Activated T-helper 1 cell treated with anti-CD3 and anti-CD28 coated beads, Interleukin-2, amount 50 U/mL, for 16 hours (primary cell): ENCODE data around the gene OTOGL.
A peak's percentile ranks its signal among the peaks of the same experiment; 100 is the strongest.

Experiments used
- DNase-seq, 2 donors: peaks; one replicate each; pipeline ENCODE4 v3.0.0-alpha.2; 2020; ENCODE audit warnings: low read depth in 1 of 2, low spot score in 1 of 2

OTOGL gene, protein sequence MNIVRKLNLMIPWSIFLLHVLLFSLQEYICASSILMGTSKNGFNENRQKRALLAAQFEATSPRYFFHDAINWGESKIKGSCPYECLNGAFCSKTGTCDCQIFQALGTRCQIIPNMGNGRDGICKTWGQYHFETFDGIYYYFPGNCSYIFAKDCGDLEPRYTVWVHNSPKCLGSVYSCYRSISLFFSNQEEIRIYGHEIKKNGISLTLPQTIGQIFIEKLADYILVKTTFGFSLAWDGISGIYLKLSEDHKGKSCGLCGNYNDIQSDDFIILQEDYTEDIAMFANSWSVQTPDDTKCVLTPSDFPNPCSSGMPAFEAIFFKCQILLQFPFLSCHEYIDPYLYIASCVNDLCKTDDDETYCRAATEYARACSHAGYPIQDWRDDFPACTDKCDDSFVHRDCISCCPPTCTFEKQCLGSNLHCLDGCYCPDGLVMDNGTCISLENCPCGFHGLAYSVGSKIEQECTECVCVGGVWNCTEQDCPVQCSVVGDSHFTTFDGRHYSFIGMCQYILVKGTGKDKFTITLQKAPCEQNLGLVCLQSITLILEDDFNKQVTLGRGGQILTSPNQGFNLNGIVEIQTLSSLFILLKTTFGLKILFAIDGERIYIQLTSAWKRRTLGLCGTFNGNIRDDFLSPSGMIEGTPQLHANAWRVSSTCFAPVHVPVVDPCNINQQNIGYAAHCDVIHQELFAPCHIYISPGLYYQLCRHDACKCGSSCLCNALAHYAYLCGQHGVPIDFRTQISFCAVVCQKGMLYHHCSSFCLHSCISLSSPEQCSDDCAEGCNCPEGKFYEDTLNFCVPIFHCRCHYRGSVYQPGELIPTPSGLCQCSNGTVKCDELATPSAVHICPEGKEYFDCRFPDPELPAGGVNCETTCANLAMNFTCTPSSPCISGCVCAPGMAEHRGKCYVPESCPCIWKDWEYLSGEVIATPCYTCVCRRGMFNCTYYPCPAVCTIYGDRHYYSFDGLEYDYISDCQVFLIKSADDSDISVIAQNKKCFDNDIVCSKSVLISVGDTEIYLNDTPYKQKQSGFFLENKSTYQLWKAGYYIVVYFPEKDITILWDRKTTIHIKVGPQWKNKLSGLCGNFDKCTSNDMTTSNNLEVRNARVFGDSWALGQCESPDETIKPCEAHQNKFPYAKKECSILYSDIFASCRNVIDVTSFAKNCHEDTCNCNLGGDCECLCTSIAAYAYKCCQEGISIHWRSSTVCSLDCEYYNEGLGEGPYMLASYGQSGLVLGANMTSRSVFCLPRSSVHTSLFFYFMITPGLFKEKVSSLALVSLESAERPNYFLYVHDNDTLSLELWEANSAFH (N-terminal part only)

DNA sequence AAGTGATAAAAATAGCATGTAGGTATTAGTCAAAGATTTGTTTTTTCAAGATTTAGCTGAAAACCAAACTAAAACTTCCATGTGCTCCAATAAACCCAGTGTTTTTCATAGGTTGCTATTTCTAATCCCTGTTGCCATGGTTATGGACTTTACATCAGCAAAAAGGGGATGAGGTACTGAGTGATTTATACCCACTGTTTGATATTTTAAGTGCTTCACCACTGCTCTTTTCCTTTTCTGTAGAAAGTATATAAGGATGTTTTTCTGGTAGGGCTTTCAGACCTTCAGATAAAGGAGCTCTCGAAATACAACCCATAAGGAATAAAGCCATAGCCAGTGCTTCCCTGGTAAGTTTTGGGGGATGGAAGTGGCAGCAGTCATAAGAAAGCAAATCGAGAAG lies at the start of gene OTOGL:
Gene OTOGL, plus strand, starts transcription at position 279 of the 400 bp plus-strand sequence. CDS start 109,895 bp downstream, outside the sequence.
- no peak for DNase-seq

DNA sequence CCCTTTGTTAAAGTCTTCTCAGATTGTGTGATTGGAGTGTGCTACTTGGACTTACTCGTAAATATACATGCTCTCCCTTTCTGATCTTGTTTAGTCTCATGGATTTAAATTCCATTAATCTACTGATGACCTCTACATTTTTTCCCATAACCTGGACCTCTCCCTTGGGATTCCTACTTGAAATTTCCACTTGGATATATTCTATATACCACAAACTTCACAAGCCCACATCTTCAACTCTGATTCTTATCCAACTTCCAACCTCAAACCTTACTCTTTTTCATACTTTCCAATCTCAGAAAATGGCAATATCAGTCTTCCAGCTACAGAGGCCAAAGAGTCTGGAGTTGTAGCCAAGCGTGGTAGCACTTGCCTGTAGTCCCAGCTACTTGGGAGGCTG lies 49.1 kb upstream of the OTOGL start:
- DNase-seq, result no peak

DNA sequence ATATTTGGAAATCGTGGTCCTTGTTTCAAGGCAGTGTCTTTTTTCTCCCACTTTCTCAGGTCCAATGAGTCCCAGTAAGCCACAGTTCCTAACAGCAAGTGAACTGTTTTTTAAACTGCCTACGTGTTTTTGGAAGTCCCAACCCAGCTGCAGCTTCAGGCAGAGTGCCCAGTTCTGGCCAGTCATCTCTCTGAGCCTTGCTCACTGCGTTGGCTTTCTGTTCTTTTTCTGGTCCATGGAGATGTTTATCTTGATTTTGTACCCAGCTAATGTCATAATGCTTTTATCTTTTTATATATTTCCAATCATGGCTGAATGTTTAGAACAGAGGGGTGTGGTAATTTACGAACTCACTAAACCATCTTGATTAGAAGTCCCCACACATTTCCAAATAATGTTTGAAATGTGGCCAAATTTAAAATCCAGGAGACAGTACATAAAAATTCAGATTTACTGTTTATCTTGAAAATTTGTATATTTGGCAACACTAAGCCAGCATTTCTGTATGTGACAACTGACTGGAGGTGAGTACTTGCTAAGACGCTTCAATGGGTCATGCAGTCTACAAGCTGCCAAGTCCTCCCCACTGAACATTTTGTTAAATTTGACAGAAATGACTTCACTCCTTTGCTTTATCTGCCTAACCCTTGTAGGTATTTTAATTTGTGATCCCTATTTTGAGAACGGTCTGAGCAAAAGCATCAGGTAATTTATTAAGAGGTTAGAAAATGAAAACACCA lies 46.1 kb upstream of the OTOGL start:
- no peak for DNase-seq

DNA sequence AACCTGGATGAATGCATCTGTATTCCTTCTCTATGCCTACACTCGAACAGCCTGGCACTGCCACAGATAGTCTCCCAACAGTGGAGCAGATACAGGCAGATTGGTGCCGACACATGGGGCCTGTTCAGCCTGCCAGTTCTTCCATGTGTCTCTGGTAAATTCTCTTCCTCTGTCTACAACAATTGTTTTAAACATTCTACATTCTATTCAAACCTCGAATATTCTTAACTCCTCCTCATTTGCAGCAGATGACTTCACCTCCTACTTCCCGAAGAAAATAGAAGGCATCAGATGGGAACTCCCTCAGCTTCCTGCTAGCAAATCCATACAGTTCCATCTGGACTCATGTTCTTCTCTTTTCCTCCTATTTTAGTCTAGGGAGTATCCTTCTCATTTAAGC lies 43.1 kb upstream of the OTOGL start:
- DNase-seq, result no peak

DNA sequence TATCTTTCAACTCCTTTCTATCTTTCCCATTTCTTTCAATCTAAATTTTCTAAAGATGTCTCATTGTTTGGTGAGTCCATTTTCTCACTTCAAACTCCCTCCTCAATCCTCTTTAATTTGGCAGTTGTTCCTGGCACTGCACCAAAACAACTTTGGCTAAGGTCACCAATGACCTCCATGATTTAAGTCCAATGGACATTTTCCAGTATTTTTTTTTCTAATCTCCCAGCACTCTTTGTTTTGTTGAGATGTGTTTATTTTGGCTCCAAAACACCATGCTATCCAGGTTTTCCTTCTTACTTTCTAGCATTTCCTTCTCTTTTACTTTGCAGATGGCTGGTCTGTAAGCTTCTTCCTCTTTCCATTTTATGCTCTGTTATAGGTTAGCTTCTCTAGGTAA lies 42.5 kb upstream of the OTOGL start:
- no peak for DNase-seq

DNA sequence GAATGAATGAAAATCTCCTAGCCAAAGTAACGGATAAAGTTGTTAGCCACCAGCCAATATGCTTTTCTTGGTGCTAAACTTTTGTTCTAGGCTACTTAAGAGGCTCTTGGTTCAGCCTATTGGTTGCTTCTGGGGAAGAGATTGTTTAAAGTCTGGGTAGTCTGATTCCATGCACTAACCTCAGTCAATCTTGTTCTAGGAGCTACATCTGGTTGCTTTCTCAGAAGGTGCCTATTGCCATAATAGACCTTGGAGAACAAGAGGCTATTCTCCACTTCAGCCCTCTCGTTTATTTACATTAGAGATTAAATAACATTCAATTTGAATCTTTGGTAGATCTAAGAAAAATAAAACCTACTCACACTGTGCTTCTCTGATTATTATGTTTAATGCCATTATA lies 40.8 kb upstream of the OTOGL start:
- DNase-seq, result no peak

DNA sequence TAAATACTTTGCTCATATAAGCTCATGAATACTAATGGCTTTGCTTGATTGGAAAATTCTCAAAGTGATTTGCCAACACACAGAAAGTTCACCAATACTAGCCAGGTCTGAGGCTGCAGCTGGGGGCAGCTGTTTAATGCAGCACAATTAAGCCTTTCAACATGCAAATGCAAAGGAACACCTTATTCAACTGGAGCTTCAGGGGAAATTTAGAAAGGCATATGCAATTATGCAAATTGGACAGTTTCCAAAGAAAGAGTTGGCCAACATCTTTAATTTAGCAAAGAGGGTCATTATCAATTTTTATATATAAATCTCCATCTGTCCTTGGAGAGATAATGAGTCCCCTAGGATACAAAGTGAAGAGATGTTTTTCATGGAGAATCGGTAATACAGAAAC lies 40.2 kb upstream of the OTOGL start:
- DNase-seq, result no peak

DNA sequence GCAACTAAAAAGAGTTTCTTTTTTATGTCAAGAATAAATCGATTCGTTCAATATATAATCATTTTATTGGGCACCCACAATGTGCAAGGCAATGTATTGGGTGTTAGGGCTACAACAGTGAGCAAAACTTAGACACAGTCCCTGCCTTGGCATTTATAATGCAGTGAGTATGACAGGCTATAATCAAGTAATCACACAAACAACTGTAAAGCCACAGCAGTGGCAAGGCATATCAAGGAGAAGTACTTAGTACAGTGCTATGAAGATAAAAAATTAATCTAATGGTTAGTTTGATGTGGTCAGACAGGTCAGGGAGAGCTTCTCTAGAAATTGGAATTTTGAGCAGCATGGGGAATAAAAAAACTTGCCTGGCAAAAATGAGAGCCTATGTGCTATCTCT lies 39.5 kb upstream of the OTOGL start:
- no peak for DNase-seq

DNA sequence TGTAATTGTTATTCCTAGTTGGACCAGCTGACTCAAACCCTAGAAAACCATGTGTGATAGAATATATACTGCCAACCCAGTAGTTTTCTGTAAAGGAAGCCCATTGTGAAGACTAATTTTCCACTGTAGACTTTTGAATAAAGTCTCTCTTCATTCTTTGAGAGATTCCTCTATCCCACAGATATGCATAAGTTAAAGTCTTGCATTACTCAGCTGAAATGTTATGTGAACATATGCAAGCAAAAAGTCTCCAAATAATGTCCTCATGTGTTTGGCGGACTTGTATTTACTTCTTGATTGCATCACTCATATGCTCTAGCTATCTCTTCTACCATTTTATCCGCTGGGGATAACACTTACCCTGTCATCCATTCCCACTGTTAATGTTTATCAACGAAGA lies 35.1 kb upstream of the OTOGL start:
- no peak for DNase-seq

DNA sequence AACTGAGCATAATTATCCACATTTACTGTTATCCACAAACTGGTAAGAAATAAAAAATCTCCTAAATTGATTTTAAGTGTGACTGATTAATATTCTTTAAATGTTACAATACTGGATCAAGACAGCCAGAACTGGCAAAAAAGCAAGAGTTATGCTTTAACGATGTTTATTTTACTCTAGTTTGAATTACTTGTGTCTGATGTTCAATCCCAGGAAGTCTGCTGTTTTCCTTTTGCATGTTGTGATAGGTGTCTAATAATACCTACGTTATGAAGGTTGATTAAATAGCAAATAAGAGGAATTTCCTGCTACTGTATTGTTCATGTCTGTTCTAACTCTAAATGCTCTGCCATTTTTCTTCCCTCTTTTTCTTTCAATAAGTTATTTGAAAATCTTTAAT lies 34.4 kb upstream of the OTOGL start:
- no peak for DNase-seq

DNA sequence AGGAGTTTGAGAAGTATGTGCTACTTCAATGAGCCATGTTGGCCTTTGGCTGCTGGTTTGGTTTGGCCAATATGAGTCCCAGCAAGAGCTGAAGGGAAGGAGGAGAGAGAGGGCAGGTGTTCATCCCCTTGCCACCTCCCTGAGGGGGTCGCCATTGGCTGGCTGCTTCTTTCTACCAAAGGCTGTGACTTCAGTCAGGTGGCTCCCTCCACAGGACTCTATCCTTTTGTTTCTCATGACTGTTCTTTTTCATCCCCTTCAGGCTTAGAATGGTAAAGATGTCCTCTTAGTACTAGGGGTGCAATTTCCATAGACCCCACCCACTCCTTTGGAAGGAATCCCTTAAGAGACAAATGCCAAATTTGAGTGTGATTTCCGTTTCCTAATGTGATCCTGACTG lies 31.2 kb upstream of the OTOGL start:
- no peak for DNase-seq

DNA sequence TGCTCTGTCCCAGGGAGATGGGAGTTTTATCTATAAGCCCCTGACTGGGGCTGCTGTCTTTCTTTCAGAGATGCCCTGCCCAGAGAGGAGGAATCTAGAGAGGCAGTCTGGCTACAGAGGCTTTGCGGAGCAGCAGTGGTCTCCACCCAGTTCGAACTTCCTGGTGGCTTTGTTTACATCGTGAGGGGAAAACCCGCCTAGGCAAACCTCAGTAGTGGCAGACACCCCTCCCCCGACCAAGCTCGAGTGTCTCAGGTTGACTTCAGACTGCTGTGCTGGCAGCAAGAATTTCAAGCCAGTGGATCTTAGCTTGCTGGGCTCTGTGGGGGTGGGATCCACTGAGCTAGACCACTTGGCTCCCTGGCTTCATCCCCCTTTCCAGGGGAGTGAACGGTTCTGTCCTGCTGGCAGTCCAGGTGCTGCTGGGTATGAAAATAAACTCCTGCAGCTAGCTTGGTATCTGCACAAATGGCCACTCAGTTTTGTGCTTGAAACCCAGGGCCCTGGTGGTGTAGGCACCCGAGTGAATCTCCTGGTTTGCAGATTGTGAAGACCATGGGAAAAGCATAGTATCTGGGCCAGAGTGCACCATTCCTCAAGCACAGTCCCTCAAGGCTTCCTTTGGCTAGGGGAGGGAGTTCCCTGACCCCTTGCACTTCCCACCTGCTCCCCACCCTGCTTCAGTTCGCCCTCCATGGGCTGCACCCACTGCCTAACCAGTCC lies 15.3 kb upstream of the OTOGL start:
- DNase-seq, result peak in 1 of 2 donors; percentile 9

DNA sequence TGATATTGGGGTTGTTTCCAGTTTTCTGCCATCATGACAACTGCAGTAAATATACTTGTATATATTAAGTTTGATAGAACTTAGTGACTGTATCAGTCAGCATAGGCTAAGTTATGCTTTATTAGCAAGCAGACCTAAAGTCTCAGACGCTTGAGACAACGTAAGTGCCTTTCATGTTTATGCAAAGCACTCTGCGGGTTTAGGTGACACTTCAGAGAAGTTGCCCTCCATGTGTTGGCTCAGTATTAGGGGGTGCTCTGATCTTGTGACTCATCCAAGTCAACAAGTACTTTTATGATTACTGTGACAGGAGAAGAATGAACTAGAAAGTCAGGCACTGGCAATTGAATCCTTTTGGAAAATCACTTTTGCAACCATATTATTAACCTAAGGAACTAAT lies 13.3 kb upstream of the OTOGL start:
- no peak for DNase-seq

DNA sequence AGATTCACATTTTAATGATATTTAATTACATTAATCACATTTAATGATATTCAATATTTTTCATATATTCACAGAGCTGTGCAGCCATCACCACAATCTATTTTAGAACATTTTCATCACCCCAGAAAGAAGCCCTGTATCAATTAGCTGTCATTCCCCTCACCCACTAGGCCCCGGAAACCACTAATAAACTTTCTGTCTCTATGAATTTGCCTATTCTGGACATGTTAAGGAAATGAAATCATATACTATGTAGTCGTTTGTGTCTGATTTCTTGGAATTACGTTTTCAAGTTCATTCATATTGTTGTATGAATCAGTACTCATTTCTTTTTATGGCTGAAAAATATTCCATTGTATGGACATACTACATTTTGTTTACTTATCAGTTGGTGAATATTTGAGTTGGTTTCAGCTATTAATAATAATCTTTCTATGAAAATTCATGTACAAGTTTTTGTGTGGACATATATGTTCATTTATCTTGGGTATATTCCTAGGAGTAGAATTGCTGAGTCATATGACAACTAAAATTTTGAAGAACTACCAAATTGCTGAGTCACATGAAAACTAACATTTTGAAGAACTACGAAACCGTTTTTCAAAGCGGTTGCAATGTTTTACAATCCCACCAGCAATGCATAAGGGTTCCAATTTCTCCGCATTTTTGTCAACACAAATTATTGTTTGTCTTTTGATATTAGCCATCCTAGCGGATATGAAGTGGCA lies 11.7 kb upstream of the OTOGL start:
- no peak for DNase-seq

DNA sequence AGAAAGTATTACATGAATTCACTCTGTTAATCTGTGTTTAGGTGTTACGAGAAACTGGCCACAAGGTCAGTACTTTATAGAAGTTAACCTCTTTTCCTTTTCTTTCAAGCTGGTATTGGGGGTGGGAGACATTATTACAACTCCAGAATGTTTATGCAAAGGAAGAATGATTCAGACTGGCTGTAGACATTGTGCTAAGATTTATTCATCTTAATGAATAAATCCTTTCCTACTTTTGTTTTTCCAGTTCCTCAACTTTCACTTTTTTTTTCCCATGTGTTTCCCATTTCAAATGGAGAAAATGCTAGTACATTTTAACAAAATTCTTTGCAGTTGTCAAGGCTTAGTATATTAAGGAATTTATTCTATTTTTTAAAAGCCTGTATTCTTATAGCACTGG lies 1.3 kb downstream of the OTOGL start:
- DNase-seq, result no peak

DNA sequence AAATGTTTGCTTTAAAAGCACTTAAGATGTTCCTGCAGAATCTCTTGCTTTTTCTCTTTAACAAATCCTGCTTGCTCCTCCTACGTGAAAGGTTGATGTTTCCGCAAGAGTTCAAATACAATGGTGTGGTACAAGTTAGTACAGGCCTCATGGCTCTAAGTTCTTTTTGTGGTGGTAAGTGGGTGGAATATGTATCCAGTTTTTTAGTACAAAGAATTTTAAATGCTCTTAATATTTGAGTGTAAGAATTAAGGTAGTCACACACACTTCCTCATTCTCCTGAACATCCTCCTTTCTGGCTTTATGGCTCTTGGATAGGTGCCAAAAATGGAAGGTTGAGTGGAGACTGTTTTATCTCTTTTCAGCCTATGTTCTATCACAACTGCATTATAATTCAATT lies 1.8 kb downstream of the OTOGL start:
- no peak for DNase-seq

DNA sequence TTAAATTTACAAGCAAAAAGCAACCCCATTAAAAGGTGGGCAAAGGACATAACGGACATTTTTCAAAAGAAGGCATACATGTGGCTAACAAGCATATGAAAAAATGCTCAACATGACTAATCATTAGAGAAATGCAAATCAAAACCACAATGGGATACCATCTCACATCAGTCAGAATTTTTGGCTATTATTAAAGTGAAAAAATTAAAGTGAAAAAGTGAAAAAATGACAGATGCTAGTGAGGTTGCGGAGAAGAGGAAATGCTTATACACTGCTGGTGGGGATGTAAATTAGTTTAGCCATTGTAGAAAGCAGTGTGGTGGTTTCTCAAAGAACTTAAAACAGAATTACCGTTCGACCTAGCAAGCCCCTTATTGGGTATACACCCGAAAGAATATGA lies 7.9 kb downstream of the OTOGL start:
- no peak for DNase-seq

DNA sequence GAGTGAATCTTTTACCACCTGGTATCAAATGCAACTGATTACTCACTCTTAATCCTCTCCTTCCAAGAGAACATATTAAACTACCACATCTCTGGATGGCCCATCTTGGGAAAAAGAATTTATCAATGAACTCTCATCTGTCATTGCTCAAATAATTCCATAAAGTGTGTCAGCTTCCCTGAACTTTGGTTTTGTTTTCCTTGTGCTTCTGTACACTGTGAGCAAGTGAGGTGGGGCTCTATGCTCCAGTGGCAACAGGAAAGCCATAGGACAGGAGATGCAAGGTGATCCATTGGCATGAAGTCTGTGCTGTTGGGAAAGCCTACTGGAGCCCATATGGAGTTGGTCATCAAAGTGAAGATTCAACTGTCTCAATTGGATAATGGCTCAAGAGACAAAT lies 17.4 kb downstream of the OTOGL start:
- no peak for DNase-seq

DNA sequence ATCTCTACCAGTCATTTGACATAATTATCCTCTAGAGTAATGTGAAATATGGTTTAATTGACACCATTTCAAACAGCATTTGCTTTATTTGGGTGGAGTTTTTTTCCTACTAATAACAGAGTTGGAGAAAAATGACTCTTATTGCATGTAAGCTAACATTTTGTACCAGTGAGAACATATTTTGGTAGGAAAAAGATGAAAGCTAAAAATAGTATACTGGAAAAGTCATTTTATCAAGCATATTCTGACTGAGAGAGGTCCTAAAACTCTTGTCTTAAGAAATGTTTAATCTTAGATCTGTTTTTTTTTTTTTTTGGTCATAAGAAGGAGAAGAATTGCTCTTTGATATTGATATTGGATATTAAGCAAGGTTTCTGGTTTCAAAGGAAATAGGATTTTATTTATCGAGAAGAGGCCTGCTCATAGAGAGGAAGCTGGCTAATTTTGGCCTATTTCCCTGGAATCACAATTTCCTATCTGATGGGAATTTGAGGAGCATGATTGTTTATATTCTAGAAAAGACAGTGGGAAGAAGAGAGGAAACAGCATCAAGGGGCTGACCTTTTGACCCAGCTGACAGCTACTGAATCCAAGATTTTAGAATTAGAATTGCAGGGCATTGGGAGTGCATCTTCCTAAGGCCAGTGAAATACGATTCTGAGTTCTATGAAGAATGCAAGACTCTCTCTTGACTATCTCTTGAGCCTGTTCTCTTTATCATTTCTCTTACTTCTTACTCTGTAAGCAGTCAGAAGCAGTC lies 19.4 kb downstream of the OTOGL start:
- no peak for DNase-seq
